ENCODE results near the gene ELFN2.

ELFN2 gene

DNA sequence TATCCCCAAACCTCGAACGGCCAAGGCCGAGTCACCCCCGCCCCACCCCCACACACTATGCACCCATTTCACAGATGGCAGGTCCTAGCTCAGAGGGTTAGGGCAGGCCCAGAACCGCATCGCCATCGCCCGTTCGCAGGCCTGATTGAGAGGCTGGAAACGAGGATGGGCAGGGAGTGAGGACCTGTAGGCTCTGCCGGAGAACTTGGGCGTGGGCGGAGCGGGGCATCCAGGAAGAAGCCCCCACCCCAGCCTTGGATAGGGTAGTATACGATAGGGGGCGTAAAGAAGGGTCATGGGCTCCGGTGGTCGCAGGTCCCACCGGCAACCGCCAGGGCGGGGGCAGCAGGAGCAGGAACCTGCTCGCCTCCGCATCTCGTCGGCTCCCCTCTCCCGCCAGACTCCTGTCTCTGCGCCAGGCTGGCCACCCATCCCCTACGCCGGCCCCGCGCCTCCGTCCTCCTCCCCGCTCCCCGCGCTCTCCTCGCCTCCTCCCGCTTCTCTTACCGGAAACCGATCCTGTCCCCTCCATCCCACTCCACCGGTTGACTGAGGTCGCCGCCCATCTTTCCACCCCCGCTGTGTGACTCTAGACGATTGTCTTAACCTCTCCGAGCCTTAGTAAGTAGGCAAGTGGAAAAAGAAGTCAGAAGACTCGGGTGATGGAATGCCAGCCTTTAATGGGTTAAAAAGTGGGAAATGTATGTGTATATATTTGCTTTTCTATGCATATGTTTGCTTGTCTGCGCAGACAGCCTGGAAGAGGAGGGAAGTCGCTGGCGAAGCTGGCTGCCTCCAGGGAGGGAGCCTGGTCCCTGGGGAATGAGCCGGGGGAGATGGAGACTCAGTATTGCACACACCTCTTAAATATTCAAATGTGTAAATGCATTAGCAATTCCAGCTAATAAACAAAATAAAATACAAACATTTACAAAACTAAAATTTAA, 92.1 kb downstream of the ELFN2 start:
- DNase-seq (ENCODE audit: extremely low read depth, insufficient read length), result no peak
- no peaks in the 10 kb centered on the region for H3K36me3 ChIP-seq (ENCODE audit: control insufficient read depth, insufficient read depth, low read length)
- H3K4me3 ChIP-seq (replicated peaks; ENCODE audit: low read depth, low read length), result no peak overlapping the region
- TF ChIP-seq, protein P1, sequence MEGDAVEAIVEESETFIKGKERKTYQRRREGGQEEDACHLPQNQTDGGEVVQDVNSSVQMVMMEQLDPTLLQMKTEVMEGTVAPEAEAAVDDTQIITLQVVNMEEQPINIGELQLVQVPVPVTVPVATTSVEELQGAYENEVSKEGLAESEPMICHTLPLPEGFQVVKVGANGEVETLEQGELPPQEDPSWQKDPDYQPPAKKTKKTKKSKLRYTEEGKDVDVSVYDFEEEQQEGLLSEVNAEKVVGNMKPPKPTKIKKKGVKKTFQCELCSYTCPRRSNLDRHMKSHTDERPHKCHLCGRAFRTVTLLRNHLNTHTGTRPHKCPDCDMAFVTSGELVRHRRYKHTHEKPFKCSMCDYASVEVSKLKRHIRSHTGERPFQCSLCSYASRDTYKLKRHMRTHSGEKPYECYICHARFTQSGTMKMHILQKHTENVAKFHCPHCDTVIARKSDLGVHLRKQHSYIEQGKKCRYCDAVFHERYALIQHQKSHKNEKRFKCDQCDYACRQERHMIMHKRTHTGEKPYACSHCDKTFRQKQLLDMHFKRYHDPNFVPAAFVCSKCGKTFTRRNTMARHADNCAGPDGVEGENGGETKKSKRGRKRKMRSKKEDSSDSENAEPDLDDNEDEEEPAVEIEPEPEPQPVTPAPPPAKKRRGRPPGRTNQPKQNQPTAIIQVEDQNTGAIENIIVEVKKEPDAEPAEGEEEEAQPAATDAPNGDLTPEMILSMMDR (IDR thresholded peaks at IDR 0.05; ENCODE audit: insufficient read depth, low read length, poor library complexity, severe bottlenecking), result no peak
- H3K27me3 ChIP-seq (replicated peaks; ENCODE audit: control insufficient read depth, insufficient read depth, low read length), result peaks cover 4% of the 10 kb centered on the region; the same call in 1 of the 2 replicates

DNA sequence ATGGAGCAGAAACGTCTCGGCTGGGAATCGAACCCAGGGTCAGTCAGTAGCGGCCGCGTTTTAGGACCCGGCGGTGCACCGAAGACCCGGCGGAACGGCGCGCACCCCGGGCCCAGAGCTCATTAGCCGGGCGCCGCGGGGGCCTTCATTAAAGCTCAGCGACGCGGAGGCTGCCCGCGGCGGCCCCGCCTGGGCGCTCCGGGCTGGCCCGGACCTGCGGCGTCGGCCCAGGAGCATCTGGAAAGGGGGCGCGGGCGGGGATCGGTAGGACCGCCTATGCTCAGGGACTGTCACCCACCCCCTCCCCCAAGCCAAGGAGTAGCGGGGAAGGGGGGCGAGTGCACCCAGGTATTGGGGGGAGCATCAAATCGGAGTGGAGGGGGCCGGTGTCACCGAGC, 92.8 kb downstream of the ELFN2 start:
- H3K27me3 ChIP-seq (replicated peaks; ENCODE audit: control insufficient read depth, insufficient read depth, low read length), result peaks cover 4% of the 10 kb centered on the region; the same call in 1 of the 2 replicates
- no peak overlapping the region for H3K4me3 ChIP-seq (replicated peaks; ENCODE audit: low read depth, low read length)
- no peak for DNase-seq (ENCODE audit: extremely low read depth, insufficient read length)
- TF ChIP-seq, protein P1 (IDR thresholded peaks at IDR 0.05; ENCODE audit: insufficient read depth, low read length, poor library complexity, severe bottlenecking), result no peak
- no peaks in the 10 kb centered on the region for H3K36me3 ChIP-seq (ENCODE audit: control insufficient read depth, insufficient read depth, low read length)

DNA sequence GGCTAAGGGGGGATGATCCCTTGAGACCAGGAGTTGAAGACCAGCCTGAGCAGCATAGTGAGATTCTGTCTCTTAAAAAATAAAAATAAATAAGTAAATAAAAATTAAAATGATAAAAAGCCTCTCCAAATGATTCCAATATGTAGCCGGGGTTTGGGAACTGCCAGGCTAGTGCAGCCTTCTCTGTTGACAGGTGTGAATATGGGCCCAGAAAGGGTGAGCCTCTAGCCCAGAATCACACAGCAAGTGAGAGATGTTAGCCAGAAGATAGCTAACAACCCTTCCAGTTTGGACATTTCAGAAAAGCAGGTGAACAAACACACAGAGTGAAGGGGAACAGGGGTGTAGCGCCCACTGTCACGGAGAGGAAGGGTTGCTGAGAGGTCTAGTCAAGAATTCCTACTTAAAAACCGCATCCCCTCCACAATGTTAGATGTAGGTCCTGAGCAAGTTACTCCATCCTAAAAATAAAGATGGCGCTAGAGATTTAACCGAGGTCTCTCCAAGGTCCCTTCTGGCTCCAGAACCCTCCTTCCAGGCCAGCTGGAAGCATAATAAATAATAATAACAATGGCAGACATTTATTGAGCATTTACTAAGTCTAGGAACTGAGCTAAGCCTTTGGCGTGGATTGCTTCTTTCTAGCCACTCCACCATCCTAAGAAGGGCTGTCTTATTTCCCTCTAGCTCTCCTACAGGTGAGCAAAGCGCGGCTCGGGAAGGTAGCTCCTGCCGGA, 93.4 kb downstream of the ELFN2 start:
- DNase-seq (ENCODE audit: extremely low read depth, insufficient read length), result no peak
- Histone ChIP-seq H3K27me3 (replicated peaks; ENCODE audit: control insufficient read depth, insufficient read depth, low read length) (peaks cover 4% of the 10 kb centered on the region; the same call in 1 of the 2 replicates), H3K36me3 (ENCODE audit: control insufficient read depth, insufficient read depth, low read length) (no peaks in the 10 kb centered on the region), H3K4me3 (replicated peaks; ENCODE audit: low read depth, low read length) (no peak overlapping the region)
- TF ChIP-seq, protein P1 (IDR thresholded peaks at IDR 0.05; ENCODE audit: insufficient read depth, low read length, poor library complexity, severe bottlenecking), result no peak

DNA sequence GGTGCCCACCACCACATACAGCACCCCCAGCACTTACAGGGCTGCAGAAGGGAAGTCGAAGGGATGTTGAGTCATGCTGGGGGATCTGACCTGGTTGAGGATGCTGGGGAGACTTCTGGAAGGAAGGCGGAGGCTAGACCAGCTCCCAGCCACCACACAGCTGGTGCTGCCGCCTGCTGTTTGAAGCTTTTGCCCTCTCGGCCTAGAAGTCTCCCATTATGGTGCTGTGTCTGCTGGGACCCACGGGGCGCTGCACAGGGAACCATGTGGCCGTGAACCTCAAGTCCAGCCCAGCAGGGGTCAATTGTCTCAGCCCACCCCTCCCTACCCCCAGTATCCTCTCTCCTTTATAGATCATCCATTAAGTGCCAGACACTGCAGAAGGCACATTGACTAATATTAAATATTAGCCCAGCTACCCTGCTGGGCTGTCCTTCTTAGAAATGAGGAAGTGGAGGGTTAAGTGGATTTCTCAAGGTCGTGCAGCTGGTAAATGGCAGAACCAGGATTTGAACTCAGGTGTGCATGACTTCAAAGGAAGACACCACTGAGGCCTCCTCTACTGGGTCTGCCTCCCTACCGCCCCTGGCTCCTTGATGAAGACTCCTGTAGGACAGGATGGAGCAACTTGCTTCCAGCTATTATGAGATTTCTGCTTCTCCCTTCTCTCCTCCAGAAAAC, 95.3 kb downstream of the ELFN2 start:
- no peaks in the 10 kb centered on the region for H3K36me3 ChIP-seq (ENCODE audit: control insufficient read depth, insufficient read depth, low read length)
- no peak overlapping the region for H3K4me3 ChIP-seq (replicated peaks; ENCODE audit: low read depth, low read length)
- H3K27me3 ChIP-seq (replicated peaks; ENCODE audit: control insufficient read depth, insufficient read depth, low read length), result peaks cover 7% of the 10 kb centered on the region
- DNase-seq (ENCODE audit: extremely low read depth, insufficient read length), result no peak
- TF ChIP-seq, protein P1 (IDR thresholded peaks at IDR 0.05; ENCODE audit: insufficient read depth, low read length, poor library complexity, severe bottlenecking), result peak; percentile 15

DNA sequence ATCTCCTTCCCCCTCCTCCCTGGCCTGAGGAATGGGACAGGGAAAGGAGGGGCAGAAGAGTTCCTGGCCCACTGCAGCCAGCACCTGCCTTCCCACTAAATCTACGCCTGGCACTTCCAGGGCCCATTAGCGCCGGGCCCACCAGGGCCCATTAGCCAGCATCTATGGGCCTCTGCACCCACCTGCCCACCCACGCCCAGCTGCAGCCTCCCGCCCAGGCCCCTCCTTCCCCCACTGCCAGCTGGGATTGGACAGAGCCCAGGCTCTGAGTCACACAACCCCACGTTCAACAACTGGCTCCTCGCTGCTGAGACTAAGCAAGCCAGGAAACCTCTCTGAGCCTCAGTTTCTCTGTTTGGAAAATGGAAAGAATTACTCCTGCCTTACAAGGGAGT, 96.2 kb downstream of the ELFN2 start:
- H3K4me3 ChIP-seq (replicated peaks; ENCODE audit: low read depth, low read length), result no peak overlapping the region
- TF ChIP-seq, protein P1 (IDR thresholded peaks at IDR 0.05; ENCODE audit: insufficient read depth, low read length, poor library complexity, severe bottlenecking), result no peak
- DNase-seq (ENCODE audit: extremely low read depth, insufficient read length), result no peak
- peaks cover 7% of the 10 kb centered on the region for H3K27me3 ChIP-seq (replicated peaks; ENCODE audit: control insufficient read depth, insufficient read depth, low read length)
- no peaks in the 10 kb centered on the region for H3K36me3 ChIP-seq (ENCODE audit: control insufficient read depth, insufficient read depth, low read length)

Measured in GM06990 (cell line).